ENCODE data around the gene ACSF2.

DNA sequence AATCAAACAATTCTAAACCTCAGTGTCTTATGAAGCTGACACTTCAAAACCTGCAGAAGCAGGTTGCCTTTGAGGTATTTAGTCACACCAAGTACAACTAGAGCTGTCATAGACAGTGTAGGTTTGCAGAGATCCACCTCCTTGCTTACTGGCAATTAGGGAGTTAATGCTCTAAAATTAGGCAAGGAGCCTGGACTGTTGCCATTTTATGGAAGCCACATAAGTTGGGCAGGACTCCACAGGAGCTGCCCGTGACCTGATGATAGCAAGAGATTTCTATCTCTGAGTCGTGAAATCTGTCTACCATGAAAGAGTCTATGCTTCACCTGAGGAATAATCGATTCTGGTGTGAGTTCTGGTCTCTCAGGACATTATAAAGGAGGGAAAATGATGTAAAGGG lies 44.1 kb upstream of the ACSF2 start:
- no peak for TF ChIP-seq TEAD4 (IDR thresholded peaks at IDR 0.05; ENCODE audit: borderline replicate concordance, insufficient read depth)
- TF ChIP-seq, protein P1, sequence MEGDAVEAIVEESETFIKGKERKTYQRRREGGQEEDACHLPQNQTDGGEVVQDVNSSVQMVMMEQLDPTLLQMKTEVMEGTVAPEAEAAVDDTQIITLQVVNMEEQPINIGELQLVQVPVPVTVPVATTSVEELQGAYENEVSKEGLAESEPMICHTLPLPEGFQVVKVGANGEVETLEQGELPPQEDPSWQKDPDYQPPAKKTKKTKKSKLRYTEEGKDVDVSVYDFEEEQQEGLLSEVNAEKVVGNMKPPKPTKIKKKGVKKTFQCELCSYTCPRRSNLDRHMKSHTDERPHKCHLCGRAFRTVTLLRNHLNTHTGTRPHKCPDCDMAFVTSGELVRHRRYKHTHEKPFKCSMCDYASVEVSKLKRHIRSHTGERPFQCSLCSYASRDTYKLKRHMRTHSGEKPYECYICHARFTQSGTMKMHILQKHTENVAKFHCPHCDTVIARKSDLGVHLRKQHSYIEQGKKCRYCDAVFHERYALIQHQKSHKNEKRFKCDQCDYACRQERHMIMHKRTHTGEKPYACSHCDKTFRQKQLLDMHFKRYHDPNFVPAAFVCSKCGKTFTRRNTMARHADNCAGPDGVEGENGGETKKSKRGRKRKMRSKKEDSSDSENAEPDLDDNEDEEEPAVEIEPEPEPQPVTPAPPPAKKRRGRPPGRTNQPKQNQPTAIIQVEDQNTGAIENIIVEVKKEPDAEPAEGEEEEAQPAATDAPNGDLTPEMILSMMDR (IDR thresholded peaks at IDR 0.05) = no peak

Data from SK-N-SH (cell line).